NCI-H460 (cell line): ENCODE measurements around the gene CD8B. TPM values are rescaled to one million over a fixed set of nuclear protein-coding genes. Genes with fewer than 3 reads are reported as not detected.

Source experiments
- DNase-seq: peaks from one replicate; pipeline ENCODE4 v3.0.0-alpha.2; 2016; ENCODE audit warnings: low read depth; ENCODE audit errors: extremely low read depth
- total RNA-seq: library from RNA; depleted of rRNA; stranded (reverse); fragments of >200 nt; shearing (Covaris generic); gene quantifications from 2 replicates; pipeline ENCODE4 v1.2.3, GENCODE V29; 2014; rRNA removed

The CD8B gene
- total RNA-seq, 1 experiment from 2014 or later, result not detected

GRCh38 chr2:86775338-86775737, 86.3 kb downstream of the CD8B start:
- DNase-seq, result no peak

- DNase-seq, result no peak
These were observed 86.8 kb downstream of the CD8B start for GRCh38 chr2:86774862-86775261.

- no peak for DNase-seq
These were observed 89.1 kb downstream of the CD8B start for GRCh38 chr2:86772611-86773010.

GRCh38 chr2:86770816-86771301, 90.8 kb downstream of the CD8B start:
- DNase-seq, result no peak

- no peak for DNase-seq
These were observed 91.8 kb downstream of the CD8B start for GRCh38 chr2:86769838-86770237.

GRCh38 chr2:86768189-86768949, 93.3 kb downstream of the CD8B start:
- no peak for DNase-seq

Other genes with a start within 250 kb of the CD8B start
- gene RNF103, start 238.0 kb downstream of the CD8B start, total RNA-seq, result 16.0 and 17.8 TPM in 2 replicates
- gene RMND5A, start 141.6 kb downstream of the CD8B start, total RNA-seq, result 53.9 and 59.2 TPM in 2 replicates
- gene CD8A, start 71.0 kb downstream of the CD8B start, total RNA-seq, result 0.12 and 0.29 TPM in 2 replicates
- gene RGPD1, start 80.2 kb upstream of the CD8B start, total RNA-seq, result 0.40 and 0.84 TPM in 2 replicates
- 0.92 TPM in 1 of 2 replicates, not detected in the other for gene PLGLB1, start 160.0 kb upstream of the CD8B start, total RNA-seq